ENCODE data around the gene SURF4.
"Not testable (repeated sequence)": the region's sequence is repeated elsewhere in the genome, so short reads cannot be mapped to it uniquely, and the experiment has no call there.

SURF4 gene

GRCh38 chr9:133334888-133335287 is 41.0 kb downstream of the SURF4 start:
- not testable (repeated sequence) for DNase-seq (ENCODE audit: low read depth in 2 of 2)

GRCh38 chr9:133334161-133334560 is 41.7 kb downstream of the SURF4 start:
- no peak for DNase-seq (ENCODE audit: low read depth in 2 of 2)

GRCh38 chr9:133333566-133333965 is 42.3 kb downstream of the SURF4 start:
- DNase-seq (ENCODE audit: low read depth in 2 of 2): no peak

GRCh38 chr9:133333011-133333410 is 42.8 kb downstream of the SURF4 start:
- no peak for DNase-seq (ENCODE audit: low read depth in 2 of 2)

GRCh38 chr9:133332381-133332730 is 43.5 kb downstream of the SURF4 start:
- DNase-seq (ENCODE audit: low read depth in 2 of 2): no peak

- no peak for DNase-seq (ENCODE audit: low read depth in 2 of 2)
Observed at GRCh38 chr9:133331641-133332380, 44.0 kb downstream of the SURF4 start.

- no peak for DNase-seq (ENCODE audit: low read depth in 2 of 2)
Observed at GRCh38 chr9:133331221-133331620, 44.6 kb downstream of the SURF4 start.

GRCh38 chr9:133329306-133330156 is 46.3 kb downstream of the SURF4 start:
- not testable (repeated sequence) for DNase-seq (ENCODE audit: low read depth in 2 of 2)

GRCh38 chr9:133327834-133328484 is 47.9 kb downstream of the SURF4 start:
- DNase-seq (ENCODE audit: low read depth in 2 of 2): no peak

- DNase-seq (ENCODE audit: low read depth in 2 of 2): not testable (repeated sequence)
Observed at GRCh38 chr9:133327021-133327420, 48.8 kb downstream of the SURF4 start.

GRCh38 chr9:133323991-133324703 is 51.7 kb downstream of the SURF4 start:
- DNase-seq (ENCODE audit: low read depth in 2 of 2): no peak

GRCh38 chr9:133323211-133323610 is 52.6 kb downstream of the SURF4 start:
- DNase-seq (ENCODE audit: low read depth in 2 of 2): no peak

GRCh38 chr9:133322701-133323100 is 53.2 kb downstream of the SURF4 start:
- DNase-seq (ENCODE audit: low read depth in 2 of 2): no peak

- no peak for DNase-seq (ENCODE audit: low read depth in 2 of 2)
Observed at GRCh38 chr9:133321411-133321935, 54.4 kb downstream of the SURF4 start.

GRCh38 chr9:133320421-133320881 is 55.4 kb downstream of the SURF4 start:
- DNase-seq (ENCODE audit: low read depth in 2 of 2): no peak

GRCh38 chr9:133317551-133317950 is 58.3 kb downstream of the SURF4 start:
- DNase-seq (ENCODE audit: low read depth in 2 of 2): not testable (repeated sequence)

GRCh38 chr9:133315997-133316396 is 59.9 kb downstream of the SURF4 start:
- no peak for DNase-seq (ENCODE audit: low read depth in 2 of 2)

All from stimulated activated CD4-positive, alpha-beta T cell treated with anti-CD3 and anti-CD28 coated beads, Interleukin-1b, Interleukin-23, amount 100 ng/mL, for 1 hour (primary cell).